ENCODE measurements around the gene LBP. TPM values are rescaled to one million over a fixed set of nuclear protein-coding genes. Genes with fewer than 3 reads are reported as not detected.

The LBP gene
- total RNA-seq, 1 donor from 2014 or later = not detected

DNA sequence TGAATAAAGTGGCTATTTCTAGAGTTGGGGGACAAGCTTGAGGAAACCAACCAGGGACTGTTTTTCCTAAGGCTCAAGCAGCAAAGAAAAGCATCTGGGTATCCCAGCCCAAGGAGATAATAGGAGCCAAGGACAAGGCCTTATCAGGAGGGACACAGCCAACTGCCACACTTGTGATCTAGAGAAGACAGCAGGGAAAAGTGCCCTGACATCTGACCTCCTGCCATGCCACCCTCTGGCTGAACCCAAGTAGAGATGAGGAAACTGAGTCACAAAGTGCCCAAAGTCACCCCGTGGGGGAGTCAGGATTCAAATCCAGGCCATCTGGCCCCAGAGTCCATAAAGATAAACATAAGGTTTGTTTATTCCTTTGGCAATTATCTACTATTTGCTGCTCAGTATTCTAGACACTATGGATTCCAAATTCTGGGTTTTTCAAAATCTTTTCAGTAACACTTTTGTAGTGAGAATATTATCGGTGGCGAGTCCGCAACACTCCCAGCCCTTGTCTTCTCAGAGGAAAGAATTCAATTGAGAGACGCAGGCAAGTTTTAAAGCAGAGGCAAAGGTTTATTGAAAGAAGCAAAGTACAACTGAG is 3.5 kb upstream of the LBP start:
- no peaks in the 10 kb centered on the region for H3K27me3 Mint-ChIP-seq (ENCODE audit: low read depth)
- H3K9me3 Mint-ChIP-seq = peaks cover 4% of the 10 kb centered on the region
- no peak for DNase-seq (ENCODE audit: low read depth, low spot score)
- no peaks in the 10 kb centered on the region for H3K36me3 Mint-ChIP-seq (ENCODE audit: low read depth)
- H3K27ac Mint-ChIP-seq (ENCODE audit: unreplicated experiment) = peak overlapping the region; percentile 29
- H3K4me1 Mint-ChIP-seq = peaks cover 21% of the 10 kb centered on the region
- TF ChIP-seq, protein P1, sequence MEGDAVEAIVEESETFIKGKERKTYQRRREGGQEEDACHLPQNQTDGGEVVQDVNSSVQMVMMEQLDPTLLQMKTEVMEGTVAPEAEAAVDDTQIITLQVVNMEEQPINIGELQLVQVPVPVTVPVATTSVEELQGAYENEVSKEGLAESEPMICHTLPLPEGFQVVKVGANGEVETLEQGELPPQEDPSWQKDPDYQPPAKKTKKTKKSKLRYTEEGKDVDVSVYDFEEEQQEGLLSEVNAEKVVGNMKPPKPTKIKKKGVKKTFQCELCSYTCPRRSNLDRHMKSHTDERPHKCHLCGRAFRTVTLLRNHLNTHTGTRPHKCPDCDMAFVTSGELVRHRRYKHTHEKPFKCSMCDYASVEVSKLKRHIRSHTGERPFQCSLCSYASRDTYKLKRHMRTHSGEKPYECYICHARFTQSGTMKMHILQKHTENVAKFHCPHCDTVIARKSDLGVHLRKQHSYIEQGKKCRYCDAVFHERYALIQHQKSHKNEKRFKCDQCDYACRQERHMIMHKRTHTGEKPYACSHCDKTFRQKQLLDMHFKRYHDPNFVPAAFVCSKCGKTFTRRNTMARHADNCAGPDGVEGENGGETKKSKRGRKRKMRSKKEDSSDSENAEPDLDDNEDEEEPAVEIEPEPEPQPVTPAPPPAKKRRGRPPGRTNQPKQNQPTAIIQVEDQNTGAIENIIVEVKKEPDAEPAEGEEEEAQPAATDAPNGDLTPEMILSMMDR (conservative IDR thresholded peaks at IDR 0.05) = no peak
- H3K4me3 Mint-ChIP-seq = no peak overlapping the region

DNA sequence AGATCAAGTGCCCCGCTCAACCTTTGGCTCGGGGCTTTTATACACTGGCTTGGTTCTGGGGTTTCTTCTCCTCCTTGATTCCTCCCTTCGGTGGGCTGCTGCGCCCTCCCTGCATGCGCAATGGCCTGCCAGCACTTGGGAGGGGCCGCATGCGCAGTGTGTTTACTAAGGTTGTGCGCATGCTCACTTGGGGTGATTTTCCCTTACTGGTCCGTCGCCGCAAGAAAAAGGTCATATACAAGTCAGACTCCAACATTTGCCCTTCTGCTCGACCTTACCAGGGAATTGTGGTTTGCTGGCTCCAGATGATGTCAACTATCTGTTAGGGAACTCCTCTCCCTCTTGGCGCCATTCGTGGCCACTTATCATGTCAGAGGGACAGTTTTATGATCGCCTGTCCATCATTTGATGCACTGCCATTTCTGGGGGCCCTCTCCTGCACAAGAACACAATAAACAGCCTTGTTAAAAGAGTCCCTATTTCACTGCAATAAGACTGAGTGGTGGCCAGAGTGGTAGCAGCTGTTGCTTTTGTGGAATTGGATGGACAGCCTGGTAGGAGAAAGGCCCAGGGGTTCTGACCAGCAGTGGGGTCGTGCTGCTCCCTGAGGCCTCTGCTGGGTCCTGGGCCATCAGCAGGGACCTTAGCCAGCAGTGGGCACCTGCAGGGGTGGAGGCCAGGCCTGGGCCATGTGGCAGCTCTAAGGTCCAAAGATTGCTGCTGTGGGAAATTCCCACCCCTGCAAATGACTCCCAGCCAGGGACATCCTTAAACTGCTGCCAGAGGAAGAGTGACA is 2.8 kb upstream of the LBP start:
- no peaks in the 10 kb centered on the region for H3K27me3 Mint-ChIP-seq (ENCODE audit: low read depth)
- H3K4me3 Mint-ChIP-seq = no peak overlapping the region
- no peaks in the 10 kb centered on the region for H3K9me3 Mint-ChIP-seq
- no peaks in the 10 kb centered on the region for H3K36me3 Mint-ChIP-seq (ENCODE audit: low read depth)
- H3K27ac Mint-ChIP-seq (ENCODE audit: unreplicated experiment) = peak overlapping the region; percentile 93
- no peak for DNase-seq (ENCODE audit: low read depth, low spot score)
- TF ChIP-seq, protein P1 (conservative IDR thresholded peaks at IDR 0.05) = no peak
- peaks cover 21% of the 10 kb centered on the region for H3K4me1 Mint-ChIP-seq

DNA sequence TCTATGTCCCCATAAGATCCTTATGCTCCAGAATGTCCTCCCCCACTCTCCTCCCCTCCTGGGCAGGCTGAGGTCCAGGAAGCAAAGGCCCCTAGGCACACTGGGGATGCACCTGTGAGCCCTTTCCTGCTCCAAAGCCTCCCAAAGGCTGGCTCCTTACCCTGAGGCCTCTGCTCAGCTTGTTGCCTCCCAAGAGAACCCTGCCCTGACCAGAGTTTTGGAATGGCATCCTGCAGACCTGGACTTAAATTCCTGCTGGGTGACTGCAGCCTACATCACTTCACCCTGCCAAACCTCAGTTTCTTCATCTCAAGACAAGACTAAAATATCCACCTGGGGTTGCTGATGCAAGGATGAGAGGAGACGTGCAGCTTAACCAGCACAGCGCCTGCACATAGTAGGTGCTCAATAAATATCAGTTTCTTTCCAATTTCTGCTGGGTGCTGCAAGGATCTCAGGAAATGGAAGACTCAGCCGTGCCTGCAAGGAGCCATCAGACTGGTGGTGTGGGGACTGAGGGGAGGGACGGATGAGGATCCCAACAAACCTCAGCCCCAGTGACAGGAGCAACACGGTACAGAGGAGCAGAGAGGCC is 2.1 kb upstream of the LBP start:
- Mint-ChIP-seq H3K4me1 (peaks cover 21% of the 10 kb centered on the region), H3K4me3 (no peak overlapping the region), H3K27ac (ENCODE audit: unreplicated experiment) (no peak overlapping the region), H3K9me3 (no peaks in the 10 kb centered on the region), H3K27me3 (ENCODE audit: low read depth) (no peaks in the 10 kb centered on the region), H3K36me3 (ENCODE audit: low read depth) (no peaks in the 10 kb centered on the region)
- TF ChIP-seq, protein P1 (conservative IDR thresholded peaks at IDR 0.05) = no peak
- DNase-seq (ENCODE audit: low read depth, low spot score) = no peak

DNA sequence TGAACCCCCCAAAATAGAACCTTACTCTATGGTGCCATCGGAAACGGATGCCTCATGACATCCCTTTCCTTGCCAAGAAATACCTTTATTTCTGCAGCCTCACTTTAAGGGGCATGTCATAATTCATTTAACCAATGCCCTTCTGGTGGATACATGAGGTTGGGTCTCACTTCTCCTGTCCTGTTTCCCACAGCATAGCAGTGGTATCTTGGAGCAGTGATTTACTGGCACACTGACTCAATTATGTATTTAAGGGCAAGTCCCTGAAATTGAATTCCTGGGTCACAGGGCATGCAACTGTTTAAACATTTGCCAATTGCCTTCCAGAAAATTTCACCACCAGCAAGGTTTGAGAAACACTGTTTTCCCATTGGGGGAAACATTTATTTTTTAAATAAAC is 639 bp upstream of the LBP start:
- peaks cover 21% of the 10 kb centered on the region for H3K4me1 Mint-ChIP-seq
- no peak for DNase-seq (ENCODE audit: low read depth, low spot score)
- H3K27ac Mint-ChIP-seq (ENCODE audit: unreplicated experiment) = no peak overlapping the region
- TF ChIP-seq, protein P1 (conservative IDR thresholded peaks at IDR 0.05) = no peak
- no peaks in the 10 kb centered on the region for H3K27me3 Mint-ChIP-seq (ENCODE audit: low read depth)
- H3K4me3 Mint-ChIP-seq = no peak overlapping the region
- no peaks in the 10 kb centered on the region for H3K36me3 Mint-ChIP-seq (ENCODE audit: low read depth)
- H3K9me3 Mint-ChIP-seq = no peaks in the 10 kb centered on the region

DNA sequence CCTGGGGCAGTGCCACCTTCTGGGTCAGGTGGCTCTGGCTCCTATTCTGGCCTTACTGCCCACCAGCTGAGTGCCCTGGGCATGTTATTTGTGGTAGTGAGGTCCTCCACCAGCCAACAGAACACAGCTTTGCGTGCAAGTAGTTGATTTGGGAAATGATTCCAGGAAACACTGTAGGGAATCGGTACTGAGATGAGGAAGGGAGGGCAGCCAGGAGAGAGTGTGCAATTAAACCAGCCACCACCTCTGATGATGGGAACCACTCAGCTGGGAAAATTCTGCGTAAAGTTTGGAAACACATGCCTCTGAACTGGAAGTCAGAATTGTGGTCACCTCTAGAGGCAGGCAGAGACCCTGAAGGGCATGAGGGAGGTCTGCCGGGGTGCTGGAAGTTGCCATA is 459 bp downstream of the LBP start:
- no peaks in the 10 kb centered on the region for H3K9me3 Mint-ChIP-seq
- TF ChIP-seq, protein P1 (conservative IDR thresholded peaks at IDR 0.05) = no peak

More for the DNA sequence above, 459 bp downstream of the LBP start:
- H3K4me1 Mint-ChIP-seq = peaks cover 18% of the 10 kb centered on the region
- no peak overlapping the region for H3K27ac Mint-ChIP-seq (ENCODE audit: unreplicated experiment)
- H3K36me3 Mint-ChIP-seq (ENCODE audit: low read depth) = no peaks in the 10 kb centered on the region
- H3K4me3 Mint-ChIP-seq = no peak overlapping the region
- no peak for DNase-seq (ENCODE audit: low read depth, low spot score)
- H3K27me3 Mint-ChIP-seq (ENCODE audit: low read depth) = no peaks in the 10 kb centered on the region
